Measurements from ENCODE around the gene ARPP21.
"Not testable (repeated sequence)": the region's sequence is repeated elsewhere in the genome, so short reads cannot be mapped to it uniquely, and the experiment has no call there.

The ARPP21 gene

DNA sequence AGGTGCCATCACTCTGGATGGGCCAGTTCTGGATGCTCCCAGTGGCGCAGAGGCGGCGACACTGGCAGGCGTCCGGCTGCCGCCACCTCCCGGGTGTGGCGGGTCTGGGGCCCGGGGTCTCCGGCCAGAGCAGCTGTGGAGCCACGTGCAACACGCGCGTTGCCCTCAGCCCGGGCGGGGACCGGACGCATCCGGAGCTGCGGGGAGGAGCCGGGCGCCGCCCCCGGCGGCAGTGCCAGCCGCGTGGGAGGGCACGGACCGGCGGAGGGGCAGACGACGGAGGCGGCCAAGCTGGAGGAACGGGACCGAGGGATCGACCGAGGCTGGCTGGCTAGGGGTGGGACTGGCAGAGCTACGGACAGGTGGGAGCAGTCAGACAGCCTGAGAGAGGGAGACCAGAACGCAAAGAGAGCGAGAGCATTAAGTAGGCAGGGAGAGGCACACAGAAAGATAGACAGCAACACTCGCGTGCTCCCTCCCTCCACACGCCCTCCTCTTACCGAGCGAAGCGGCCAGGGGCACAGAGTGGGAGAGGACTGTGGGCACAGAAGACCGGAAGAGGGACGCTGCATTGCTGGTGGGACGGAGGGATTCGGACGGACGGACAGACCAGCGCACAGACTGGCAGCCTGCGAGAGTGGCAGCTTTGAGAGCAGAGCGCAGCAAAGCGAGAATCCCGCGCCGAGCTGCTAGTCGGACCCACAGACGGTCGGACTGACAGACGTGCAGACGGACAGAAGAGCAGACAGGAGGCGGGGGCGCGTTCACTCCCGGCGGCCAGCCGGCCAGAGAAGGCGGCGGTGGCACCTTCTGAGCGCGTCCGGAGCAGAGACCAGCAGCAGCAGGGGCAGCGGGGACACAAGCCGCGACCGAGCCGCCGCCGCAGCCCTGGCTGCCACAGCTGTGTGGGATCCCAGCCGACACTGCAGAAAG lies at the start of gene ARPP21:
ARPP21 (plus strand) TSS at position 272 of the 933 bp plus-strand sequence. CDS start 42,227 bp downstream, outside the sequence.
- no peak for DNase-seq

DNA sequence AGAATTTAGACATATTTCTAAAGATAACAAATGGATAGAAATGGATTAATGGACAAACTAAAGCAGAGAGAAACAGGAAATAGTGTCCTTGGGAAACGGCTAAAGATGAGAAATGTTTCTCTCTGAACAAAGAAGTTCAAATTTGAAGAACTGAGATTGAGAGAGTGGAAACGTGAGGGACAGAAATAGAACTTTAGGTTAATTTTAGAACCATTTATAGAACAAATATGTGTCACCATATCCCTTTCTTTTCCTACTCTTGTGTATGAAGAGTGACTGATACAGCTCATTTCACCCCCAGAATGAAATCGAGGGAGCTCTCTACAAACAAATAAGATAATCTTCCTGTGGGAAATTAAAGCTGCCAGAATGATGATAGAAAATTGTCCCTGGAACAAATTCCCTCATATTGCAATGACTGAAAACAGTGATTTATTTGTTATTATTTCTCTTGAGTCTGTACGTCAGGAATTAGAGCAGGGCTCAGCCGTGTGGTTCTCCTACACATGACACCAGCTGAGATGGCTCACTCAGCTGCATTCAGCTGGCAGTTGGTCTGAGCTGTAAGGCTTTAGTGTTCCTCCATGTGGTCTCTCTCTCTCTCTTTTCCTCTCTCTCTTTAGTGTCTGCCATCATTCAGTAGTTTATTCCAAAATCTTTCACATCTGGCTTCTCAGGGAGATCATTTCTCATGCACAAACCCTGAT lies 46.6 kb upstream of the ARPP21 start:
- no peak for DNase-seq

DNA sequence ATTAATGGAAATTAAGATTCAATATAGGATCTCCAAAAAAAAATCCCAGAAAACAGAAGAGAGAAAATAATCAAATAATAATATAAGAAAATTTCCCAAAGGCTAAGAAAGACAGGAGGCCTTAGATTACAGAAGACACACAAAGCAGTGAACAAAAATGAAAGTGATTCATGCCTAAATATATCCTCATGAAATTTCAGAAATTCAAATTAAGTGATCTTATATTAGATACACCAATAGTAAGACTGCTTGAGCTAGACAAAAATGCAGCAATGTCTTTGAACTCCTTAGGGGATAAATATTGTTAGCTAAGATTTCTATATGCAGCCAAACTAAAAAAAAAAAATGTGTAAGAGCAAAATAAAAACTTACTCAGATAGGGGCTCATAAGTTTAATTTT lies 44.6 kb upstream of the ARPP21 start:
- DNase-seq = no peak

DNA sequence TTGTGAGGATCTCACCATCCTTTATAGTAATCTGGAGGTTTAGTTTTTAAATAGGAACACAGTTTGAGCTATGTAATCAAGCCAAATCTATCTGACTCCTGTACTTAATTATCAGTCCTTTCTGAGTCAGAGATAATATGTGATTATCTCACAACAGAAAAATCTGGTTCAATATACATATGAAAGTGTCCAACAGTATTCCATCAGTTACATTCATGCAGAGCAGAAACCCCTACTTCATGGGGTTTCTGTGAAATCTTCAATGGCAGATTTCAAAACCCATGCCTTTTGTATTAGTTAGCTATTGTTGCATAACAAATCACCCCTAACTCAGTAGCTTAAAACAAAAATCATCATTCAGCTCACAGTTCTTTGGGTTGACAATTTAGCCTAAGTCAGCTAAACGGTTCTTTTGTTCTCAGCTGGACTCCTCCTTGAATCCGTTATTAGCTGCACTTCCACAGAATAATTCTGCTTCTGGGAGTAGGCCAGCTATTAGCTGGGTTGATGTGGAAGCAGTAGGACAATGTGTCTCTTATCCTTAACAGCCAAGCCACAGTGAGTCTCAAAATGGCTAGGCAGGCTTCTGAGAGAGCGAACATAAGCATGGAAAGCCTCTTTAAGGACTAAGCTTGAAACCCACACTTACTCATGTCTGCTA lies 42.9 kb upstream of the ARPP21 start:
- DNase-seq = no peak

DNA sequence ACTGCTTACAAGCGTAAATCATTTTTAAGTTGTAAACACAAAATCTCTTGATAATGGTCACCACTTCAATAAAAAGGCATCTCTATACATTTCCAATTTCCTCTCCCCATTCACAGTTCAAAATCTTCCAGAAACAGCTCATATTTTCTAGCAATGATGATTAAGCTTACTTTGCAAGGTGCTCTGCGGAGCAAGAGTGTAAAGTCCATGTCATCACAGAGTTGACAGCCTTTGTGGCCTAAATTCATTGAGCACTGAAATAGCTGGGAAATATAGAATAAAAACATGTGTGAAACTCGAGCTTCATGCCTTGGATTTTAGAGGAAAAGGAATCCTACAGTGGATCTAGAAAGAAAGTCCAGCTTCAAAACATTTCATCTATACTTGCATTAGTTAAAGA lies 41.8 kb upstream of the ARPP21 start:
- DNase-seq = no peak

DNA sequence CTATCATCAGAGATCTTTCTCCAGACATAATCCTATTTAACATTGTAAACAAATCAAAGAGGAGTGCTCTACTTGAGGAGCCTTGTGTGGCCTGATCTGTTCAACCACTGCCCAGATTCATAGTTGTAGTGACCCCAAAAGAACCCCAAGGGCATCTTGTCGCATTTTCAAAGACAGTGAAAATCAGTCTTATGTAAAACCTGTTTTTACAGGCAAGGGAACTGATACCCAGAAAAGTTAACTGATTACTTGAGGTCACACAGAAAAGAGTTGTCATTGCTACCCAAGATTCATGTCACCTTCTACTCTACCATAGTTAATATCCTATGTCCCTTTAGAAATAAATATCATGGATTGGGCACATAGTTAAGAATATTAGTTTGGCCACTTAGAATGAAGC lies 40.5 kb upstream of the ARPP21 start:
- no peak for DNase-seq

DNA sequence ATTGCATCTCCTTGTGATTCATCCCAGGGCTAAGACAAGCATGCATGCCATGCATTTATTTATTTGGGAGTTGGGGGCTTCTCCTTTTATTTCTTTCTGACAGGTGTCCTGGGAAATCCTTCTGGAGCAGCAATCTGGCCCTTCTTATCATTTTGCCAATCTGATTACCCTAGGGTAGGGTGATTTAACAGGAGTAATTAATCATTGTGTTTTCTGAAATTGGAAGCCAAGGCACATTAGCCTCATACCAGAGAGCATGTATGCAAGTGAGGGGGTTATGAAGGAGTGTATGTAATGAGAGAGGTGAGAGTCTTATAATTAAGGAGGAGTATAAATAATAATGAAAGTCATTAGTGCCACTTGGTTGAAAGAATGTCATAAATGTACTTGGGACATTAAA lies 37.4 kb upstream of the ARPP21 start:
- no peak for DNase-seq

DNA sequence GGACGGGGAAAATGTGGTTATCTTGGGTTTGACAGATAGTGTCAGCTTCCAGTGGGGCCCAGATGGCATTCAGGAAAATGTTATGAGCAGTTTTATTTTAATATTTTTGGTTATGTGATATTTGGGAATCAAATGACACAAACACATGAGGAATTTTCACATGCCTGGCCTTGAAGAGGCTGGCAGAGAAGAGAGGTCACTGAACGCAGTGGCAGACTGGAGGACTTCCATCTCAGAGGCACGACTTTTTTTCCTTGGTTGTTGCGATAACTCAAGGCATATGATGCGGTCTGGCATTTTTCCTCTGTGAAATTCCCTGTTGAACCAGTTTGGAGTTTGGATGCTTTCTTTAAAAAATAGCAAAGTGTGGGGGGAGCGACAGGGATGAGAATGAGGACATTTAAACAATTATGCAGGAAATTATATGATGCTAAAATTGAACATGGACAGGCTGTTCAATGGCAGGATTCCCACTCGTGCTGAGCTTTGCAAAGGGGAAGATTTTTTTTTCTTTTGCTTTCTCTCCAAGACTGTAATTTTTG lies 36.9 kb upstream of the ARPP21 start:
- DNase-seq = no peak

DNA sequence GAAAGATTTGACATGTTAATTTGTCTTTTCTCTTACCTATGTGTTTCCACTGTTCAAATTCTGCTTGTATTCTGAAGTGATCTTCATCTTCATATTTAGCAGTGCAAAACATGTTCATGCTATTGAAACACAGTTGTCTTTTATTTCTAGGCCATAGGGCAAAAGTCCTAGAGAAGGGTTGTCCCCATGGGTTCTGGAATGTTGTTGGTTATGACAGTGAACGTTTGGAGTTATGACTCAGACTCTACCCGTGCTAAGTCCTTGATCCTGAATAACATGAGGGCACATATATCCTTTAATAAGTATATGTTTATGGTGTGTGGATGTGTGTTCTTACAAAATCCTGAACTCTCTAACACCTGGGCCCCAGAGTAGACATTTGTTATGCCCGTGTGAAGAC lies 23.0 kb upstream of the ARPP21 start:
- DNase-seq = no peak

DNA sequence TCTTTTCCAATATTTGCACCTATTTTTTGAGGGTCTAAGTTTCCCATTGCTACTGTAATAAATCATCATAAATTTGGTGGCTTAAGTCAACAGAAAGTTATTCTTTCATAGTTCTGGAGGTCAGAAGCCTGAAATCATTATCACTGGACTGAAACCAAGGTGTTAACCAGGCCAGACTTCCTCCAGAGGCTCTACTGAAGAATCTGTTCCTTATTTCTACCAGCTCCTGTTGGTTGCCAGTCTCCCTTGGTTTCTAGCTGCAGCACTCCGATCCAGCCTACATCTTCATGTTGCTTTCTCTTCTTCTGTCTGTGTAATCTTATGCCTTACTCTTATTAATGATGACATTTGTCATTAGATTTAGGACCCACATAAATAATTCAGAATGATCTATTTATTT lies 22.0 kb upstream of the ARPP21 start:
- DNase-seq = no peak

DNA sequence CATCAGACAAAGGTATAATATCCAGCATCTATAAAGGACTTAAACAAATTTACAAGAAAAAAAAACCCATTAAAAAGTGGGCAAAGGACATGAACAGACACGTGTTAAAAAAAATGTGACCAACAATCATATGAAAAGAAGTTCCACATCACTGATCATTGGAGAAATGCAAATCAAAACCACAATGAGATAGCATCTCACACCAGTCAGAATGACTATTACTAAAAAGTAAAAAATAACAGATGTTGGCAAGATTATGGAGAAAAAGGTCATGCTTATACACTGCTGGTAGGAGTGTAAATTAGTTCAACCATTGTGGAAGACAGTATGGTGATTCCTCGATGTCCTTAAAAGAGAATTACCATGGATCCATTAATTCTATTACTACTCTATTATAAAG lies 19.1 kb upstream of the ARPP21 start:
- not testable (repeated sequence) for DNase-seq

DNA sequence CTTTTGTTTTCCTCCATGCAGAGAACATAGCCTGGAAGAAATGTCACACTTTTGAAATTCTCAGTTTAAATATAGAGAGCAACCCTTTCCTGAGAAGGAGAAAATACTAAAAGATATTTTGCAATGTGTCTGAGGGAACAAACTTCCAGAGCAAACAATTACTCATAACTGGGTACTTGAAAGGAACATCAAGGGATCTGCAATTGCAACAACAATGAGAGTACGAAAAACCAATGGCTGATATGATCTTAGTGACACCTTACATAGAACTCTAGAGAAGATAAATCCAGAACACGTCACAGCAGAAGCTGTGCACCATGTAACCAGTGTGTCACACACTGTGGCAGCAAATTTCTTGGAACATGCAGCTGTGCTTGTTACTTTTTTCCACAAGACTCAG lies 14.6 kb upstream of the ARPP21 start:
- no peak for DNase-seq

DNA sequence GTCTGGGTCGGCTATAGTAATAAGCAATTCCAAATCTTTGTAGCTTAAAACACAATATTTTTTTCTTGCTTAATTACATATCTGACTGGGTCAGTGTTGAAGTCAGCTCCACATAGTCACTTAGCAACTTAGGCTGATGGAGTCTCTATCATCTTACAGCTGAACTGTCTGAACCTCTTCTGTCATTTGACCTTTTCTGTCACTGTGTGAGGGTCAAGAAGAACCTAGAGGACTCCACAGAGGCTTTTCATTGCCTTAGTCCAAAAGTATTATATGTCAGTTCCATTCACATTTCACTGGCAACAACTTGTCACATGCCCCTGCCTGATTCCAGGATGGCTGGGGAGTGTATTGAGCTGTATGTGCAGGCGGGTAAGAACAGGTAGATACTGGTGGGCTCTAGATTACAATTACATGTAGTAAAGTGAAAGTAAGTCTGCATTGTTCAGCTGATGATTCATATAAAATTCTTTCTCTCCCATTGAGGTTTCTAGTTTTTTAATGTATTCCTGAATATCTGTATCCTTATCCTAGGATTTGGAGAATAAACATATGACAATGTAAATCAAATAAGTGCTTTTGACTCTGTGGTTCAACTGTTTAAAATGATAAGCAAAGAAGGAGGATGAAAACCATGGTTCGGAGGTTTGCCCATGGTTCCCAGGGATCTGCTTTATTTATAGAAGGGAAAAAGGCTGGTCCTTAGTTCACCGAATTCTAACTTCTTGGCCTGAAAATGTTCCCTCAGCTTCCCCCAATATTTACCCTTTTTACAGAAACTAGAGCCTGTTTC lies 5.8 kb upstream of the ARPP21 start:
- DNase-seq = no peak

DNA sequence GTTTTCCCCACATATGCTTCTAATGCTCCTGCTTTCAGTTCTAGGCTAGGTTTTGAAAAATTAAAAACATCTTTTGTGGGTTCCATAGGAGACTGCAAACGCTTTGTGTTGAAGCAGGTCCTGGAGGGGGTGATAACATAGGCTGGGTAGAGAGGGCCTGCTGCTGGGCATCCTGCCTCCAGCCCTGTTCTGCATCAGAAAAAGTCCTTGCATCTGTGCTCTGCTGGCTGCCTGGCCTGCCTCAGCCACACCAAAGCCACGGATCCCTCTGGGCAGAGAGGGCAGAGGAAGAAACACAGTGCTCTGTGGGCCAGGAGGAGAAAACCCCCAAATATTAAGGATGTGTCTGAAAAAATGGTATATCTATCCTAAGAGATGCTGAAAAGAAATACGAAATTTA lies 3.9 kb upstream of the ARPP21 start:
- no peak for DNase-seq

DNA sequence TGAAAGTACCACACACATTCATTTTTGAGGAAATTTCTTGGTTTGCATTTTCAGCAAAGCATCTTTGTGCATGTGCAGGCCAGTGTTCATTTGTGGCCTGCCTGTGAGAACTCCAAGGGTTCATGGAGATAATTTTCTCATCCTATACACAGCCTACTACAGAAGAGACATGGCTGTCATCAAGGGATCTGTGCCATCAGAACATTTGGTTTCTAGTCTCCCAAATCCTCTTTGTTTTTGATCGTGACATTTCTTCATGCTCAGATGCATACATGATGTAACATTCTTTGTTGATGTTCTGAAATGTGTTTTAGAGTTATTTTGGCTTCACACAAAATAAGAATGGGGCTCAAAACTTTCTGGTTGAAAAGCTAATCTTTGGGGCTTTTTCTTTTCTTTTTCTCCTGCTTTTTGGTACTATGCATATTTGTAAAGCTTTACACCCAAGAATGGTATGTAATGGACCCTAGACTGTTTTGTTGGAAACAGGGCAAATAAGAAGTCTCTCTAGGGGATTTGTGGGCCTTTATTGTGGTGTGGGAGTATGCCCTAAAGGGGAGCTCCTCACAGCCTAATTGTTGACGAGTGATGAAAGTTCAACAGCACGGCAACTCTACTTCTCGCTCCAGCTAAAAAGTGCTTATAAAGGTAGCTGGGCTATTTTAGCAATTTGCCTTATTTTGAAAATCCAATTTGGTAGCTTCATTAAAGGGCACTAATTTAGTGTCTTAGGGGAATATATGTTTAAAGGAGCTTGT lies 3.2 kb upstream of the ARPP21 start:
- DNase-seq = no peak

DNA sequence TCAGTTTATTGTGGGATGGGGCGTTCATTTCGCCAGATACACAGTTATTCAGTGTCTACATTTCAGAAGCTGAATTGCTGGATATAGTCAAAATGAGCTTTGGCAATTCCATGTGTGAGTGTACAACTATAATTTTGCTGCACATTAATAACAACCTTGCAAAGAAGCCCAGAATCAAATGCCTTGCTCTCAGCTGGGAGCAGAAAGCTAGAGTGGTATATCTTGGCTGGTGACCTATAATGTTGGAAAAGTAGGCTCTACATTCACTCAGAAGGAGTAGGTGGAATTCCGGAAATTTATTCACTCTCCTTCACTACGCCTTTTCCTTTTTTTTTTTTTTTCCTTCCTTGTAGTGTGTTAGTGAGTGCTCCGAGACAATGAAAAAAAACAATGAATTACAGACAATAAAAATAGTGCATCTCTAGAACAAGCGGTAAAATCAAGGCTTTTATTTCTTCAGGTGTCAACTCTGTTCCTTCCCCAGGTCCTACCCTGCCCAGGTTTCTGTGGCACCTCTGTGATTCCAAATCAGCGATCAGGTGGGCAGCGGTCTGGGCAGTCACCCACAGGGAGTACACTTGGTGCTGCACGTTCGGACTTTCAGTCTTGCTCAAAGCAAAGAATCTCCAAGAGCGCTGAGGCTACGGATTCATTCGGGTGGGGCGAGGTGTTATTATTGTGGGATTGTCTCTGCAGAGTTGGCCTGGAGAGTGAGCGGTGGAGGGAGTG lies 910 bp upstream of the ARPP21 start:
- no peak for DNase-seq

DNA sequence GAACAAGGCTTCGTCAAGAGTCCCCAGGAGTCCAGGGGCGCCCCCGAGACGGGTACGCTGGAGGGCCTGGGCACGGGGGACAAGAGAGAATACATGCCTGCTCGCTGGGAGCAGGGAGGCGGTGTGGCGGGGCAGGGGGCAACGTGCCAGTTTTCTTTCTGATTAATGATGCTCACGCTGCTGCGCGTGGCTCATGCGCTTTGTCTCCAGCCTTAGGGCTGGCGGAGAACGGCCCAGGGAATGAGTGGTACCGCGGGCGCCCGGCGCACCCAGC lies 408 bp upstream of the ARPP21 start:
- DNase-seq = no peak

DNA sequence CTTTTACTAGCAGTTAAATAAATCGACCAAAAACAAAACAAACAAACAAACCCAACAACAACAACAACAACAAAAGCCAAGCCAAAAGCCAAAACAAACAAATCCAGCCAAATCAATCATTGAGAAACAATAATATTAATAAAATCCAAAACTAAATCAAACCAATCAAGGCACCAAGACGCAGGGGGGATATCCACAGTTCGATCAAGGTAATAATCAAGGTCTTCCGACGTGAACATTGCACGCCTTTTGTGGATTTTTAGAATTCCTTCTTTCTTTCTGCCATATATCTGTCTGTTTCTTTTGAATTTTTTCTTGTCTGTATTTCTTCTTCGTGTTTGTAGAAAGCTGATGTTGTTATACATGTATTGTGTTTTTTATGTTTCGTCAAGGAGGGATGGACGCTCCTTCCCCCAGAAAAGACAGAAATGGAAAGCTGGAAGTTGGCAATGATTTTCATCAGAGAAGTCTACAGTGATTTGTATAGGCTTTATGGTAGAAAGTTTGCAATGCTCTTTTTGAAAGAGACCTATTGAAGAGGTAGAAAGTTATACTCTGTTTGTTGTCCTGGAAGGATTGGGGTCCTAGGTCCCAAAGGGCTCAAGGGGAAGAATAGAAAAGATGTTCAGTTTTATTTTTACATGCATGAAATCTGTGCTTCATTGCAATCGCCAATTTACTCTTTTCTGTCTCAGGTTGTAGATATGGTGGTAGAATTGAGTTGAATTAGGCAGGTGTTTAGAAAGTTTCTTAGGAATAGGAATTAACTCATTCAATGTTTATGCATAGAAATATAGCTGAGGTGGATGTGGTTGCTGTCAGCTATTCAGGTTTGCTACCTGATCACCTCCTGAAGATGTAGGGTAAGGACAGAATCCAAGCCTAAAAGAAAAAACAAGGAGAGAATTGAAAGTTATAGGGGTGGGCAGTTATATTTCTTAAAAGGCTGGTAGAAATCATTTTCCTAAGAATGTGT lies 1.2 kb downstream of the ARPP21 start:
- no peak for DNase-seq

DNA sequence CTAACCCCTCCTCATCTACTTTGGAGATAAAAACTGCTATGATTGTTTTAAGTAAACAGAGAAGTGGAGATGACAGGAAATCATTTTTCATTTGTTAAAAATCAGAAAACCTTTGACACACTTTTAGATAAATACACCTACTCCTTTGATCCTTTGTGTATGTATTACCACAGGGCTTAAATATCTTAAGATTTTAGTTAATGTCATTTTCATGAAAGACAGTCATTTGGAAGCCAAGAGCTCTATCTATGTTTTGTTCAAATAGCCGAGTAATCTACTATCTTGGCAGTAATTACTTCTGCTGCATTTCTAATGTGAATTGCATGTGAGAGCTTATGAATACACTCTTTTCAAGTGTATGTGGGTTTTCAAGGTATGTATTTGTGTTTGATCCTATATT lies 2.0 kb downstream of the ARPP21 start:
- no peak for DNase-seq

DNA sequence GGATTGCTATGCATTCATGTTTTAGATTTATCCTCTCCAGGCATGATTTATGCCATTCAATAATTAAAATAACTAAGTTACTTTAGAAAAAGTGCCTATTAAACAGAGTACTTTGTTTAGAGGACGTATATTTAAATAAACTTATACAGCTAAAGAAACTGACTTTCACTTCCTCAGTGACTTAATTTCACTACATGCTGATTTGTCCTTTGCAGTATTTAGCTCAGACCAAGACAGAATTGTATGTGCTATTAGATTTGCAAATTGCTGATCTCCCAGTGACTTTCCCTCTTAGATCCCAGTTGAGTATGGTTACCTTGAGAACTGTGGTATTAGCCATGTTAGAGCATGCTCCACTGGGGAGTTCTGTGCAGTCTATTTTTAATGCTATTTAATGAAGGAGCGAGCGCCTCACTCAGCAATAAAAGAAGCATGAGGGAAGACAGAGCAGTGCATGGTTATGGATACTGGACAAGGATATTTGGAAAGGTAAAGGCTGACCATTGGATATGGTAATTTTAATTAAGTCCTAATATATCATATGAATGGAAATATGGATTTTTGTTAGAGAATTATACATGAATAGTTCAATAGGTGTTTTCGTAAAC lies 2.7 kb downstream of the ARPP21 start:
- no peak for DNase-seq
